ENCODE results near the gene CPA1. TPM values are rescaled to one million over a fixed set of nuclear protein-coding genes. Genes with fewer than 3 reads are reported as not detected.

CPA1 gene
- total RNA-seq, 1 experiment from 2014 or later = not detected

GRCh38 chr7:130345136-130345535 is 35.2 kb upstream of the CPA1 start:
- no peak overlapping the region for H3K14ac ChIP-seq (ENCODE audit: insufficient read depth, low read length)
- H2AK5ac ChIP-seq (ENCODE audit: insufficient read length, low read length) = no peak overlapping the region
- DNase-seq = no peak
- no peak overlapping the region for H4K5ac ChIP-seq (ENCODE audit: insufficient read length, low read depth, low read length)
- no peaks in the 10 kb centered on the region for H3K36me3 Mint-ChIP-seq (ENCODE audit: insufficient read depth in 1 of 3, low read depth in 3 of 3)
- peak overlapping the region in 2 of 3 experiments; percentile 59 to 62; a peak in 3 of 7 replicates for H3K27ac Mint-ChIP-seq
- H3K27me3 ChIP-seq (ENCODE audit: insufficient read depth, low read length) = no peaks in the 10 kb centered on the region
- peak overlapping the region; percentile 10 for H3K4me2 ChIP-seq (ENCODE audit: insufficient read depth, insufficient read length, low read length)
- no peak overlapping the region for H4K91ac ChIP-seq (ENCODE audit: insufficient read length, low read depth, low read length)
- WGBS (ENCODE audit: extremely low coverage, insufficient read length, low lambda C conversion rate) = no CpG with 5 or more reads among the region's 8 CpGs
- H3K27ac ChIP-seq (ENCODE audit: insufficient read length, low read depth, low read length) = no peak overlapping the region
- H3K56ac ChIP-seq (ENCODE audit: insufficient read length, low read depth, low read length) = no peak overlapping the region
- H3K27me3 Mint-ChIP-seq (ENCODE audit: low read depth) = peaks cover 5% of the 10 kb centered on the region
- H3K4me1 Mint-ChIP-seq = peaks cover 23 to 28% of the 10 kb centered on the region in 2 experiments
- no peak overlapping the region for H2BK12ac ChIP-seq (ENCODE audit: insufficient read length, low read depth, low read length)
- no peak overlapping the region for H3K18ac ChIP-seq (ENCODE audit: insufficient read length, low read depth, low read length)
- H2BK5ac ChIP-seq (ENCODE audit: insufficient read length, low read length) = no peak overlapping the region
- H4K20me1 ChIP-seq (ENCODE audit: control insufficient read depth, insufficient read depth, insufficient read length) = no peaks in the 10 kb centered on the region
- no peaks in the 10 kb centered on the region for H3K79me1 ChIP-seq (ENCODE audit: insufficient read depth, low read depth, low read length, poor library complexity, severe bottlenecking)
- no peaks in the 10 kb centered on the region; a peak in 1 of 5 replicates for H3K9me3 Mint-ChIP-seq
- no peak overlapping the region; a peak in 1 of 5 replicates for H3K4me3 Mint-ChIP-seq
- H3K79me2 ChIP-seq (ENCODE audit: insufficient read depth, low read length) = no peaks in the 10 kb centered on the region
- no peaks in the 10 kb centered on the region for H3K9me3 ChIP-seq (ENCODE audit: control insufficient read depth, low read depth, low read length)
- H3T11ph ChIP-seq (ENCODE audit: low read length) = no peak overlapping the region
- peaks cover 7% of the 10 kb centered on the region for H3K4me1 ChIP-seq (ENCODE audit: insufficient read depth, low read length)
- no peak overlapping the region for H4K8ac ChIP-seq (replicated peaks; ENCODE audit: insufficient read length, low read depth, low read length)
- TF ChIP-seq CTCF (conservative IDR thresholded peaks at IDR 0.05) = no peak
- H3K23ac ChIP-seq (ENCODE audit: insufficient read length, low read depth, low read length) = no peak overlapping the region
- H3K9ac ChIP-seq (ENCODE audit: extremely low read depth, insufficient read length, low read length) = no peak overlapping the region
- no peak overlapping the region for H2BK20ac ChIP-seq (ENCODE audit: low read depth, low read length, poor library complexity, severe bottlenecking)
- H2AFZ ChIP-seq (ENCODE audit: low read length) = no peak overlapping the region
- no peaks in the 10 kb centered on the region for H3K23me2 ChIP-seq (ENCODE audit: insufficient read length, low read depth, low read length, poor library complexity, severe bottlenecking)
- H2BK120ac ChIP-seq (ENCODE audit: low read depth, low read length, poor library complexity, severe bottlenecking) = no peak overlapping the region
- no peak overlapping the region for H2BK15ac ChIP-seq (ENCODE audit: low read depth, low read length)
- no peak overlapping the region for H3K4ac ChIP-seq (ENCODE audit: low read depth, low read length)
